Uterus (tissue), 2 donors: Measurements from ENCODE around the gene GRID2.

Experiments used
- CTCF ChIP-seq, 4 experiments: fragments of 200-600 bp in 2 of 4; fragments of 450-650 bp in 2 of 4; sonication (generic) in 2 of 4; IDR thresholded peaks; one replicate each; pipeline ENCODE4 v1.5.1; 2016 to 2019; ENCODE audit warnings: antibody characterized with exemption in 4 of 4, mild to moderate bottlenecking in 2 of 4, moderate library complexity in 1 of 4
- POLR2A ChIP-seq, 2 donors: fragments of 450-650 bp; IDR thresholded peaks; one replicate each; pipeline ENCODE4 v1.6.1; 2016; ENCODE audit warnings: antibody characterized with exemption in 2 of 2, mild to moderate bottlenecking in 1 of 2, moderate library complexity in 1 of 2

GRCh38 chr4:92962831-92963230, 659.1 kb downstream of the GRID2 start:
- TF ChIP-seq CTCF (IDR thresholded peaks at IDR 0.05) (no peak), POLR2A (IDR thresholded peaks at IDR 0.05) (no peak)
